RPMI8226 (cell line): ENCODE measurements around the gene TMEM190.

Source experiments
- DNase-seq: peaks from one replicate; pipeline ENCODE4 v3.0.0-alpha.2; 2015

The TMEM190 gene

DNA sequence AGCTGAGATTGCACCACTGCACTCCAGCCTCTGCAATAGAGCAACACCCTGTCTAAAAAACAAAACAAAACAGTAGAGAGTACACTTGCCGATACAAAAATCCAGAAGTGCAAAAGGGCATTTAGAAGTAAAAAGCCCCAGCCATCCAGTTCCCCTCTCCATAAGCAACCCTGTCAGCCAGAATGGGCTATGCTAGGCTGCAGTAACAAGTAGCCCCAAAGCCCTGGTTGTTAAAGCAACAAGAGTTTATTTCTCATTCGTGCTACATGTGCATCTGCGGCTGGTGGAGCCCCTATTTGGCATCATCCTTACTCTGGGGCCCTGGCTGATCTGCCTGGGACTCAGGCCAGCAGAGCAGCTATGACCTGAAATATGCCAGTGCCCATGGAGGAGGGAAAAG lies 47.9 kb downstream of the TMEM190 start:
- no peak for DNase-seq

DNA sequence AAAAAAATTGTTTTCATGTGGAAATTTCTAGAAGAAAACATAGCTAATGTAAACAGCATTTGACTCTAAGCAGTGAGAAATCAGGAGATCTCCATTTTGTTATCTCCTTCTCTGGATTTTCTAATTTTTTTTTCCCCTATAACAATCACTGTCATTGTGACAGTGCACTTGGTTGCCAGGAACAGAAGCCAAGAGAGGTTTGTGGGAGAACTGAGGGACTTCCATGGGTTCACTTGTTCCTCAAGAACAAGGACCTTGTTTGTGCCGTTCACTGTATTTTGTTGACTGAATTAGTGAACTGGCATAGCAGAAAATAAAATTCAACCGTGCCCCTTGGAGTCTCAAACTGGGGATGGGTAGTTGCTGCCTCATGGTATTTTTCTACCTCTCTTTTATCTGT lies 49.4 kb downstream of the TMEM190 start:
- DNase-seq, result no peak
